UCSD-AML1 (cell line): ENCODE measurements around the gene XRCC6.
"Not testable (repeated sequence)": the region's sequence is repeated elsewhere in the genome, so short reads cannot be mapped to it uniquely, and the experiment has no call there.

Experiments used
- DNase-seq: peaks from one replicate; lab custom pipeline; 2025; ENCODE audit not compliant: unreplicated experiment; lab: John Stamatoyannopoulos, UW

XRCC6 gene

DNA sequence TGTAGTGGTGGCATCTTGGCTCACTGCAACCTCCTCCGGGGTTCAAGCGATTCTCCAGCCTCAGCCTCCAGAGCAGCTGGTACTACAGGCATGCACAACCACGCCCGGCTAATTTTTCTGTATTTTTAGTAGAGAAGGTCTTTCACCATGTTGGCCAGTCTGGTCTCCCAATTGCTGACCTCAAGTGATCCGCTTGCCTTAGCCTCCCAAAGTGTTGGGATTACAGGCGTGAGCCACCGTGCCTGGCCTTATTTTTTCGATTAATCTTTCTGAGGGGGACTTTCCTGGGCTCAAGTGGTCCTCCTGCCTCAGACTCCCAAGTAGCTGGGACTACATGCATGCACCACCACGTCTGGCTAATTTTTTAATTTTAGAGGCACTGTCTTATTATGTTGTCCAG lies 62.0 kb downstream of the XRCC6 start:
- DNase-seq, result no peak

DNA sequence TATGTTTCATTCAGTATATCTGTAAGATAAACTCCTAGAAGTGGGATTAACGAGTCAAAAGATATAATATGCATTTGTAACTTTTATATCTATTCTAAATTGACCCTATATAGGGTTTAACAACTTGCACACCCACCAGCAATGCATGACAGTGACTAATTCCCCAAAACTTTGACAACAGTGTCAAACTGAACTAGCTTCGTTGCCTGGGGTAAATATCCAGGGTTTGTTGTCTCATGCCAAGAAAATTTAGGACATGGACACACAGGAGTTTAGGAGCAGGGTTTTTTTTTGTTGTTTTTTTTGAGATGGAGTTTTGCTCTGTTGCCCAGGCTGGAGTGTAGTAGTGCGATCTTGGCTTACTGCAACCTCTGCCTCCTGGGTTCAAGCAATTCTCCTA lies 62.5 kb downstream of the XRCC6 start:
- no peak for DNase-seq

DNA sequence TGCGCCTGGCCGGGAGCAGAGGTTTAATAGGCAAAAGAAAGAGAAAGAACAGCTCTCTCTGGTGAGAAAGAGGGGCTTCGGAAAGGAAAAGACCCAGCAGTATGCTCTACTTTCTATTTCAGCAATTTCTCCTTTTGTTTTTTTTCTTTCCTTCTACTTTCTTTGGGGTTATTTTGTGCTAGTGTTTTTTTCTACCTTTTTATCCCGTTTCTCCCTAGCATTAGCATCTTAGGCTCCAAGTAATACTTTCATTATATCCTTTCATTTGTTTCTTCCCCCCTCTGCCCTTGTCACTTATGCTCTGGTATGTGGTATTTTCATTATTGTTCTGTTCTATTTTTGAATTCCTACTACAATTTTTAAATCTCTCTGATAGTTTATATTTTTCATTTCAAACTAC lies 63.1 kb downstream of the XRCC6 start:
- no peak for DNase-seq

DNA sequence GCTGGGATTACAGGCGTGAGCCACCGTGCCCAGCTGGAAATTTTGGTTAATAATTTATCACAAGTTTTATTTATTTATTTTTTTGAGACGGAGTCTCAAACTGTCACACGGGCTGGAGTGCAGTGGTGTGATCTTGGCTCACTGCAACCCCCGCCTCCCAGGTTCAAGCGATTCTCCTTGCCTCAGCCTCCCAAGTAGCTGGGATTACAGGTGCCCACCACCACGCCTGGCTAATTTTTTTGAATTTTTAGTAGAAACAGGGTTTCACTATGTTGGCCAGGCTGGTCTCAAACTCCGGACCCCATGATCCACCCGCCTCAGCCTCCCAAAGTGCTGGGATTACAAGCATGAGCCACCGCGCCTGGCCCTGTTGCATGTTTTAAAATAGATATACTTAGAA lies 65.8 kb downstream of the XRCC6 start:
- not testable (repeated sequence) for DNase-seq

DNA sequence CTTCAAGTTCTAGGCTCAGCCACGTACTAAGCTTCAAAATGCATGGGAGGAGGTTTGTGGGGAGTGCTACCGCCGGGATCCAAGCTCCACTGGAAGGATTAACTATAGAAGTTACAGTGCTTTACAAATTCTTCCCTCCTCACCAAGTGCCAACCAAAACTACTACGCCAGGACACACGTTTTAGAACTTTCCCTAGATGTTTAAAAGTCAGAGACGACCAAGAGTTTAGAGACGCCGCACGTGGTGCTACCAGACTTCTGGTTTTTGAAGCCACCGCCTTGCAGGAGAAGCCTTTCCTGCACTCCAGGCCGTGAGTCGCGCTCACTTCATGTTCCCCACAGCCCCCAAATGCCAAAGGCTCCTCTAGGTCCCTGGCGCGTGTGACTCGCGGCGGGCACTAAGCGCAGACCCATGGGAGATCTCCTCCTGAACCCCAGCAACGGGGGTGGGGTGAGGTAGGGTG lies 66.8 kb downstream of the XRCC6 start:
- peak; percentile 47 for DNase-seq

DNA sequence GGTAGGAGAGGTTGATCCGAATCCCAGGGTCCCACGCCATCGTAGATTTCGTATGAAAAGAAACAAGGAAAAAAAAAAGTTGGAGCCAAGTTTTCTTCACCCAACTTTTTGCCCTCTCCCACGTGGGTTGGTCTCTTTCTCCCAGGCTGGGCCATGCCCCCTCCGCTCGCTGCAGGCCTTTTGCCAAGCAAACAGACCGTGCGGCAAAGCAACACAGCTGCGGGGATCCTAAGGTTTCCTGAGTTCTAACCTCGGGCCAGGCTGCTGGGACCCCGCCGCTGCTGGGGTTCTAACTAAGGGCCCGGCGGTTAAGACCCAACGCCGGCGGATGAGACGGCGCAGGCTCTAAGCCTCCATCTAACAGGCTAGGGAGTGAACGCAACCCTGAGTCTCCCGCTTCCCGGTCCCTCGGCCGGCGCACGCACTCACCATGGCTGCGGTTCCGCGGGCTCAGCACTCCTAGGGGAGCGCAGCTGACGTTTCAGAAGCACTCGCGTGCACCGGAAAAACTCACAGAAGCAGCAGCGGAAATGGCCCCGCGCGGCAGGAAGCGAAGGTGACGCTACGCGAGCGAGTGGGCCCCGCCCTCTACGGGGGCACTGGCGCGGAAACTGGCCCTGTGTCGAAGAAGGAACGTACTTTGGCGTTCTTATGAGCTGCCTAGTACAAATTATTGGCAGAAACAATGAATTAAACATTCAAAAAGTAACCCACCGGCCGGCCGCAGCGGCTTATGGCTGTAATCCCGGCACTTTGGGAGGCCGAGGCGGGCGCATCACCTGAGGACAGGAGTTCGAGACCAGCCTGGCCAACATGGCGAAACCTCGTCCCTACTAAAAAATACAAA lies 67.5 kb downstream of the XRCC6 start, which contains the start of gene SNU13:
TSS of gene SNU13 (minus strand) at position 503 of the 847 bp plus-strand sequence. CDS start at position 432, 71 bp downstream.
- DNase-seq, result peak; percentile 93

DNA sequence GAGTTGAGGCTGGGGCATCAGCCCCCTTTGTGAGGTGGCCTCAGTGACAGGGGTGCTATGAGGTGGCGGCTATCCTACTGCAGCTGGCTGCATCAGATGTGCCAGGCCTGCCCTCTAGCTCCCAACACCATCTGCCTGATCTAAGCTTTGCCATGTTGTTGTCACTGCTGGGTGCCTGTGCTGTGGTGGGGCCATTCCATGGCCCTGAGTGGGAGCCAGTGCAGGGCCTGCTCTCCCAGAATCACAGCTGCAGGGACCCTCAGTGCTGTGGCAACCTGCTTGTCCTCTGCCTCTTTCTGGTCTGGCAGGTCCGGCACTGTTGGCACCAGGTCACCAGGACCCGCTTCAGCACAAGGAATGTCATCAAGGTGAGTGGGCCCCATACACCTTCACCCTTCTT lies 69.4 kb downstream of the XRCC6 start:
- DNase-seq, result no peak

DNA sequence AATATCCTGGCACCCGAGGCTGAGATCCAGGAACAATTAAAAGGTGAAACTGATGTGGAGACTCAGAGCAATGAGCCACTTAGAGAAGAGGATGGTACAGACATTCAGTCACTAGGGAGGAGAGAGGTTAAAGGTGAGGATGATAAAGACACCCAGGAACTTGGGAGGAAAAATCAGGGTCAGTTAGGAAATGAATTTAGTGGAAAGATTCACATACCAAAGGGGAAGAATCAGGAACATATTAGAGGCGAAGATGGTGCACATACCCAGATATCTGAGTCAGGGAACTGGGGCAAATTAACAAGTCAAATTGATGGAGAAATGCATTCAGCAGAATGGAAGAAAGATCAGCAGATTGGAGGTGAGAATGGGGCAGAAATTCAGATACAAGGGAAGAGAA lies 74.1 kb downstream of the XRCC6 start:
- no peak for DNase-seq

DNA sequence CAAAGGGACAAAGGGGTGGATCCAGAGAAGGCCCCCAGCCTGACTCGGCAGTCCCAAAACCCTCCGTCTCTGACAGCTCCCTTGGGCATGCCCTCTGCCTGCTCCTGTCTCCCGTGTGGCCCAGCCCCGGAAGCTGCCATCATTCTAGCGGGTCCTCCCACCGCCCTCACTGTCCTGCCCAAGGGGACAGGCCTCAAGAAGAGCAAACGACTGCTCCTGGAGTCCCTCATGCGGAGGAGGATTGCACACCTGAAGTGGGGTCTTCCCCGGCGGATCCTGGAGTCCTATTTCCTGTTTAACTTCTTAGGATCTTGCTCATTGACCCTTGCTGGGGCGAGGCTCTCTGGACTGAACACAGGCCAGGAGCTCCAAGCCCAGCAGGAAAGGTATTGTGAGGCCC lies 75.6 kb downstream of the XRCC6 start:
- DNase-seq, result no peak

DNA sequence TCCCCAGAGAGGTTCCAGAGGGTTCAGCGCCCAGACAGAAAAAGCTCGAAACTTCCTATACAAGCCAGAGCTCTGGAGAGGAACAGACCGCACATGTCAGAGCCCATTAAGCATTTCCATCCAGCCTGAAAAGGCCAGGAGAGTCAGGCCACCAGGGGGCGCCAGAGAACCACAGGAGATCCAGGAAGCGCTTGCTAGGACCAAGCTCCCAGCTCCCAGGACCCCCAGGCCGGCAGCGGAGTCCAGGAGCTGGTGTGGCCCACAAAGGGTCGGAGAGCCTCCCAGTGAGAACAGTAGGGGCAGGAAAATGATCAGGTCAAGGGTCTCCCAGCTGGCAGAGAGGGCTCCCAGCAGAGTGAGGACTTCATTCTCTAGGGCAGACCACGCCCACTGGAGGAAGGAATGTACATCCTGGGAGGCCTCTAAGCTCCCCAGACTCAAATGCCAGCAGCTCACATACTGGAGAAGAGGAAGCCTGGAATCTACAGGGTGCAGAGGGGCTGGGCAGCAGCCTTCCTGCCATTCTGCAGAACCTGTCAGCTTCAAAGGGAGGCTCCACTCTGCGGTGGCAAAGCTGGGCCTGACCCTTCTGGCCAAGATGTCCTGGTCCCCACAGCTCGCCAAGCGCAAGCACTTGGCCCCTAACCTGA lies 76.2 kb downstream of the XRCC6 start:
- peak; percentile 93 for DNase-seq

DNA sequence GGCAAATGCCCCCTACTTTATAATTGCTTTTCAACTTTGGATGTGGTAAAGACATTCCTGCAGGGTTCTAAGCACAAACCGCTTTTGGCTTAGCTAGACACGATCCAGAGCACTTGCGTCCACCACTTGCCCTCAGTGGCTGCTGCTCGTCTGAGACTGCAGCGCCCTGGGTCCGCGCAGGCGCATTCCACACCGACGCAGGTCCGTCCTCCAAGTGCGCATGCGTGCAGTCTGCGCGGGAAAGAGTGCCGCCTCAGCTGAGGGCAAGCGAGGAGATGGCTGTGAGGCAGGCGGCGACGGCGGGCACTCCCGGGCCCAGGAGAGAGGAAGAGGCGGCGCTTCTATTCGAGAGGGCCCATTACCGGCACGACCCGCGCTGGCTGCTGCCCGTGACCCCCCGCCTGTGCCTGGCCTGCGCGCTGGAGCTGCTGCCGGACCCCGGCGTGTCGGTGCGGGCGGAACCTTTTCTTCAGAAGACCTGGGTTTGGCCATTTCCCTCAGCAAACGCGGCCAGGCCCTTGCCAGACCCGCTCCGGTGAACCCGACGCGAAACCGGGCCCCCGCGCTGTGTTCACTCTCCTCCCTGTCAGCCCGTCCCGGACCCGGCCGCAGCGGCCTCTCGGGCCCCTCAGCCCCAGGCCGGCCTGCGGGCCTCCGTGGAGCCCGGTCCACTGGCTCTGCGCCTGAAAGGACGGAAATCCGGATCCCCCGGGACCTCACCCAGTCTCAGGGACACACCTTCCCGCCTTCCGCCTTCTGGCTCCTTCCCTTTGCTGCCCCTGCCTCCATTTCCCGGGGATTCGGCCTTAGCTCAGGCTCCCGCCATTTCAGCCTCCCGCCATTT lies 78.4 kb downstream of the XRCC6 start, which contains the start of gene MEI1:
TSS of gene MEI1 (plus strand) at position 240 of the 844 bp plus-strand sequence. CDS start at position 276, 36 bp downstream.
- DNase-seq, result no peak

DNA sequence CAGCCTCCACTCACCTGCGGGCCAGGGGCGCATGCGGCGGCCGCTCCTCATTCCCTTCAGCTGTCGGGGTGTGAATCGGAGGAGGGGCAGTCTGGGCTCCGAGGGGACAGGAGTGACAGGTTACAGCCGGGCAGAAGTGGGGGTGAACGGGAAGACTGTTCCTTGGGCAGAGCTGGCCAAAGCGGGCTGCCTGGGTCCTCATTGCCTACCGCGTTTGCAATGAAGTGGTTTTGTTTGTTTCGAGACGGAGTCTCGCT lies 78.9 kb downstream of the XRCC6 start:
- DNase-seq, result no peak

DNA sequence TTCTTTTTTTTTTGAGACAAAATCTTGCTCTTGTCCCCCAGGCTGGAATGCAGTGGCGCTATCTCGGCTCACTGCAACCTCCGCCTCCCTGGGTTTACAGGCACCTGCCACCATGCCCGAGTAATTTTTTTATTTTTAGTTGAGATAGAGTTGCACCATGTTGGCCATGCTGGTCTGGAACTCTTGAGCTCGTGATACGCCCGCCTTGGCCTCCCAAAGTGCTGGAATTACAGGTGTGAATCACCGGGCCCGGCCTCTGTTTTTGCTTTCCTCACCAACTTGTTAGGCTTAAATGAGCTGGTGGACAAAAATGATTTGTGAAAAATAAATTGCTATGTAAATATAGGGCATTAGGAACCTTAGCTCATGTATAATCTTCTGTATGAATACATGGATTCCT lies 81.7 kb downstream of the XRCC6 start:
- DNase-seq, result no peak

DNA sequence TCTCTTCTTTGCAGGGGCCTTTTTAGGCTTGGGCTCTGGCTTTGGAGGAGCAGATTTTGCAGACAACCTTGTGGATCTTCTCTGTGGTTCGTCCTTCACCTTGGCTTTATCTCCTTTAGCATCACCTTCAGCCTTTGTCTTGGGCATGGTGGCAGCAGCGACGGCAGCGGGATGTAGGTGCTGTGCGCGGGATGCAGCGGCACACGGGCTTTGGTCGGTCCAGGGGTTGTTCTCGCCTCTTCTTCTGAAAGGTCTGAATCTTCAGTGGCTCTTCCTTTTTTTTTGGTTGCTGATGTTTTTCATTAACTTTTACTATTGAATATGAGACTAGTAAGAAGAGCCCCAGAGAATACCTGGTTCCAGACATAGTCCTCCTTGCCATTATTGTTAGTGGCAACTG lies 88.2 kb downstream of the XRCC6 start:
- no peak for DNase-seq

DNA sequence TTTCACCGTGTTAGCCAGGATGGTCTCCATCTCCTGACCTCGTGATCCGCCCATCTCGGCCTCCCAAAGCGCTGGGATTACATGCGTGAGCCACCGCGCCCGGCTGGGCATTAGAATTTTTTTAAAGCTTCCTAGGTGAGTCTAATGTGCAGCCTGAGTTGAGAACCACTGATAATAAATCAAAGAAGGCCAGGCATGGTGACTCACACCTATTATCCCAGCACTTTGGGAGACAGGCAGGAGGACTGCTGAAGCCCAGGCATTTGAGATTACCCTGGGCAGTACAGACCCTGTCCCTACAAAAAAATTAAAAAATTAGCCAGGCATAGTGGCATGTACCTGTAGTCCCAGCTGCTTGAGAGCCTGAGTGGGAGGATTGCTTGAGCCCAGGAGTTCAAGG lies 91.9 kb downstream of the XRCC6 start:
- no peak for DNase-seq
